AG09319 (cell line): ENCODE results near the gene ERICH6.

Experiments
- DNase-seq: peaks from one replicate; pipeline ENCODE4 v3.0.0-alpha.2; 2010; ENCODE audit warnings: low read depth; ENCODE audit errors: extremely low read depth
- TF ChIP-seq, protein P1 (sequence below): IDR thresholded peaks from 2 replicates; pipeline ENCODE4 v1.5.1; 2011; ENCODE audit warnings: low read depth, mild to moderate bottlenecking, inconsistent platforms, low read length, moderate library complexity

ERICH6 gene

DNA sequence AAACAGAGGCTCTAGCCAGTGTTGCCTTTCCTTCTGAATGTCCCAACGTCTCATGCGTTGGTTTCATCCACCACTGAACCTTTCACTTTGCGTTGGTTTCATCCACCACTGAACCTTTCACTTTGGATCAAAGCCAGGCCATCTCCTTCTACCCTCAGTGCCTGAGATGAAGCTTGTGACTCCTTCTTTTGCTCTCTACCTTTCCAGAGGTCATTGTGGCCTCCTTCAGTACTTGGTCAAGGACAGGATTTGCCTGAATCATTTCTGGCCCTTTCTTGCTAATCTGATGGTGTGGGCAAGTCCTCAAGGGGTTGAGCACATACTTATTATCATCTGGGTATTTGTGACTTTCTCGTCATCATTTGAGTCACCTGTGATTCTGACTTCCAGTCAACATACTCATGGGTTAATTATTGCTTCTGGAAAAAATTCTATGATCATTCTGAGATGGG lies 50.6 kb downstream of the ERICH6 start:
- TF ChIP-seq, protein P1, sequence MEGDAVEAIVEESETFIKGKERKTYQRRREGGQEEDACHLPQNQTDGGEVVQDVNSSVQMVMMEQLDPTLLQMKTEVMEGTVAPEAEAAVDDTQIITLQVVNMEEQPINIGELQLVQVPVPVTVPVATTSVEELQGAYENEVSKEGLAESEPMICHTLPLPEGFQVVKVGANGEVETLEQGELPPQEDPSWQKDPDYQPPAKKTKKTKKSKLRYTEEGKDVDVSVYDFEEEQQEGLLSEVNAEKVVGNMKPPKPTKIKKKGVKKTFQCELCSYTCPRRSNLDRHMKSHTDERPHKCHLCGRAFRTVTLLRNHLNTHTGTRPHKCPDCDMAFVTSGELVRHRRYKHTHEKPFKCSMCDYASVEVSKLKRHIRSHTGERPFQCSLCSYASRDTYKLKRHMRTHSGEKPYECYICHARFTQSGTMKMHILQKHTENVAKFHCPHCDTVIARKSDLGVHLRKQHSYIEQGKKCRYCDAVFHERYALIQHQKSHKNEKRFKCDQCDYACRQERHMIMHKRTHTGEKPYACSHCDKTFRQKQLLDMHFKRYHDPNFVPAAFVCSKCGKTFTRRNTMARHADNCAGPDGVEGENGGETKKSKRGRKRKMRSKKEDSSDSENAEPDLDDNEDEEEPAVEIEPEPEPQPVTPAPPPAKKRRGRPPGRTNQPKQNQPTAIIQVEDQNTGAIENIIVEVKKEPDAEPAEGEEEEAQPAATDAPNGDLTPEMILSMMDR: no peak
- DNase-seq: no peak

DNA sequence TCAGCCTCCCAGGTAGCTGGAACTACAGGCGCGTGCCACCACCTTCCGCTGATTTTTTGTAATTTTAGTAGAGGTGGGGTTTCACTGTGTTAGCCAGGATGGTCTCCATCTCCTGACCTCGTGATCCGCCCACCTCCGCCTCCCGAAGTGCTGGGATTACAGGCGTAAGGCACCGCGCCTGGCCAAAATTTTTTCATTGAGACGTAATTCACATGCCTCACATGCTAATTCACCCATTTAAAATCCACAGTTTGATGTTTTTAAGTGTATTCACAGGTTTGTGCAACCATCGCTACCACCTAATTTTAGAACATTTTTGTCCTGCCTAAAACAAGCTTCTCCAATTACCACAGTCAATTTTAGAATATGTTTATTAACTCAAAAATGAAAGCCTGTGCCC lies 63.5 kb downstream of the ERICH6 start:
- DNase-seq: no peak
- TF ChIP-seq, protein P1: no peak

- TF ChIP-seq, protein P1: no peak
- DNase-seq: no peak
Observed at GRCh38 chr3:150639262-150639661, 64.5 kb downstream of the ERICH6 start.

GRCh38 chr3:150636258-150636657 lies 67.5 kb downstream of the ERICH6 start:
- TF ChIP-seq, protein P1: no peak
- no peak for DNase-seq

GRCh38 chr3:150635526-150635925 lies 68.2 kb downstream of the ERICH6 start:
- TF ChIP-seq, protein P1: no peak
- DNase-seq: no peak

DNA sequence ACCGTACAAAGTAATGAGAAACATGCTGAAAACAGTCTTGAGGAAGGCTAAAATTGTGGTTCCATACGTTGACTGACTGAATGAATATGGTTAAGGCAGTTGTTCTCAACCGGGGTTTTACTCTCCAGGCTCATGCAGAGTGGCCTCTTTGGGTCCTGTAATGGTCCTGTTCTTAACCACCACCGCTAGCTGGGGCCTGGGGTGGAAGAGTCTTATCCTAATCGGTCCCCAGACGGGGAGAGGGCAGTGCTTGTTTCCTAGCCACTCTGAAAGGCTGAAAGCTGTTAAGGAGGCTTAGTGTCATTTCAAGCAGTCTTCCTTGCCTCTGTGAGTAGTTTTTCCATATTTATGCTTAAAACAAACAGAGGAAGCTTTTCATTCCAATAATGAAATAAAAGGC lies 68.6 kb downstream of the ERICH6 start:
- TF ChIP-seq, protein P1: no peak
- DNase-seq: no peak

DNA sequence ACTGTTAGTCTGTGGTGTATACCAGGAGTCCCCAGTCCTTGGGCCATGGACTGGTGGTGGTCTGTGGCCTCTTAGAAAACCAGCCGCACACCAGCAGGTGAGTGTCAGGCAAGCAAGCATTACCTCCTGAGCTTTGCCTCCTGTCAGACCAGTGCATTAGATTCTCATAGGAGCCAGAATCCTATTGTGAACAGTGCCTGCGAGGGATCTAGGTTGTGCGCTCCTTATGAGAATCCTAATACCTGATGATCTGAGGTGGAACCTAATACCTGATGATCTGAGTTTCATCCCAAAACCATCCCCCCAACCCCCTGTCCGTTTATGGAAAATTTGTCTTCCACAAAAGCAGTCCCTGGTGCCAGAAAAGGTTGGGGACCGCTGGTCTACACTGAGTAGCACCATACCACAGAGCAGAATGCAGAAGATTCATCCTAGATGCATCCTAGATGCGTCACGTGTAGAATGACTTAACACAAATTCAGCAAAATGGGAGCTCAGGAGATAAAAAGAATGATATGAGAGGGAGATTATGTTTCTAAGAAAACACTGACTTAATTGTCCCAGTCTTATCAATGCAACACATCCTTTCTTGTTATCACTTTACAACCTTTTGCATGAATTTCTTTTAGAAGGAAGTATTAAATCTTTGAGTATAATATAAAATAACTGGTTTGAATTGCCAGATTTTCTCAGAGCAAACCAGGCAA lies 72.1 kb downstream of the ERICH6 start:
- TF ChIP-seq, protein P1: no peak
- no peak for DNase-seq
